Measurements from ENCODE around the gene DGKI.

DGKI gene

GRCh38 chr7:137860542-137860941 is 13.8 kb upstream of the DGKI start:
- H3K4me2 ChIP-seq (ENCODE audit: insufficient read depth, low read length, poor library complexity, severe bottlenecking): no peak overlapping the region
- H2AFZ ChIP-seq (ENCODE audit: low read length): no peak overlapping the region
- no peak overlapping the region for H3K23ac ChIP-seq (ENCODE audit: low read depth, low read length, poor library complexity)
- no CpG with 5 or more reads among the region's 2 CpGs for WGBS, 2 donors (ENCODE audit: extremely low coverage in 2 of 2, insufficient read length in 2 of 2, insufficient replicate concordance in 1 of 2)
- peaks cover 0 to 6% of the 10 kb centered on the region in 2 donors for H3K9me3 ChIP-seq (replicated peaks in 1 of 2; ENCODE audit: control insufficient read depth in 2 of 2, insufficient read depth in 1 of 2, low read depth in 1 of 2, low read length in 2 of 2)
- no peak for DNase-seq (ENCODE audit: low spot score)
- H3K27ac ChIP-seq (replicated peaks; ENCODE audit: low read length): no peak overlapping the region
- no peak overlapping the region for H2BK15ac ChIP-seq (ENCODE audit: low read length)
- H3K4me3 ChIP-seq (ENCODE audit: low read length in 2 of 2): no peak overlapping the region
- H3K27me3 ChIP-seq (ENCODE audit: control insufficient read depth in 3 of 3, insufficient read depth in 3 of 3, low read depth in 1 of 3, low read length in 3 of 3): no peaks in the 10 kb centered on the region
- H2BK120ac ChIP-seq (ENCODE audit: low read depth, low read length): no peak overlapping the region
- no peak overlapping the region for H2AK5ac ChIP-seq (ENCODE audit: low read depth, low read length)
- H3K9ac ChIP-seq (ENCODE audit: low read depth, low read length, poor library complexity): no peak overlapping the region
- H3K79me1 ChIP-seq (ENCODE audit: low read depth, low read length): no peaks in the 10 kb centered on the region
- H3K4ac ChIP-seq (ENCODE audit: low read length): no peak overlapping the region
- no peak overlapping the region for H3K18ac ChIP-seq (ENCODE audit: low read length)
- H3K36me3 ChIP-seq (replicated peaks in 1 of 2; ENCODE audit: control insufficient read depth in 2 of 2, insufficient read depth in 2 of 2, low read length in 2 of 2): peaks cover 0 to 4% of the 10 kb centered on the region in 2 donors
- no peak overlapping the region for H3K14ac ChIP-seq (ENCODE audit: low read length)
- H4K91ac ChIP-seq (ENCODE audit: low read depth, low read length, poor library complexity): no peak overlapping the region
- no peak overlapping the region for H2BK5ac ChIP-seq (ENCODE audit: low read length)
- H3K4me1 ChIP-seq (ENCODE audit: control insufficient read depth in 2 of 2, insufficient read depth in 1 of 2, low read depth in 1 of 2, low read length in 2 of 2): no peaks in the 10 kb centered on the region
- no peak overlapping the region for H2BK12ac ChIP-seq (ENCODE audit: low read length)
- H4K8ac ChIP-seq (ENCODE audit: low read depth, low read length): no peak overlapping the region

- DNase-seq (ENCODE audit: low spot score): no peak
- Histone ChIP-seq H2BK5ac (ENCODE audit: low read length) (no peak overlapping the region), H3K79me1 (ENCODE audit: low read depth, low read length) (no peaks in the 10 kb centered on the region), H3K23ac (ENCODE audit: low read depth, low read length, poor library complexity) (no peak overlapping the region), H2BK15ac (ENCODE audit: low read length) (no peak overlapping the region), H2AFZ (ENCODE audit: low read length) (no peak overlapping the region), H3K4me2 (ENCODE audit: insufficient read depth, low read length, poor library complexity, severe bottlenecking) (no peak overlapping the region), H2BK120ac (ENCODE audit: low read depth, low read length) (no peak overlapping the region), H3K27me3 (ENCODE audit: control insufficient read depth in 3 of 3, insufficient read depth in 3 of 3, low read depth in 1 of 3, low read length in 3 of 3) (peaks cover 0 to 7% (median 0%) of the 10 kb centered on the region in 3 experiments), H3K9me3 (replicated peaks in 1 of 2; ENCODE audit: control insufficient read depth in 2 of 2, insufficient read depth in 1 of 2, low read depth in 1 of 2, low read length in 2 of 2) (no peaks in the 10 kb centered on the region), H3K27ac (replicated peaks; ENCODE audit: low read length) (no peak overlapping the region), H2AK5ac (ENCODE audit: low read depth, low read length) (no peak overlapping the region), H4K8ac (ENCODE audit: low read depth, low read length) (no peak overlapping the region), H3K4me1 (ENCODE audit: control insufficient read depth in 2 of 2, insufficient read depth in 1 of 2, low read depth in 1 of 2, low read length in 2 of 2) (no peaks in the 10 kb centered on the region), H3K4me3 (ENCODE audit: low read length in 2 of 2) (no peak overlapping the region), H2BK12ac (ENCODE audit: low read length) (no peak overlapping the region), H3K18ac (ENCODE audit: low read length) (no peak overlapping the region), H4K91ac (ENCODE audit: low read depth, low read length, poor library complexity) (no peak overlapping the region), H3K9ac (ENCODE audit: low read depth, low read length, poor library complexity) (no peak overlapping the region), H3K14ac (ENCODE audit: low read length) (no peak overlapping the region), H3K36me3 (replicated peaks in 1 of 2; ENCODE audit: control insufficient read depth in 2 of 2, insufficient read depth in 2 of 2, low read length in 2 of 2) (no peaks in the 10 kb centered on the region), H3K4ac (ENCODE audit: low read length) (no peak overlapping the region)
- WGBS, 2 donors (ENCODE audit: extremely low coverage in 2 of 2, insufficient read length in 2 of 2, insufficient replicate concordance in 1 of 2): no CpG with 5 or more reads among the region's 1 CpG
Observed at GRCh38 chr7:137853053-137853452, 6.3 kb upstream of the DGKI start.

- Histone ChIP-seq H2BK5ac (ENCODE audit: low read length) (no peak overlapping the region), H3K9me3 (replicated peaks in 1 of 2; ENCODE audit: control insufficient read depth in 2 of 2, insufficient read depth in 1 of 2, low read depth in 1 of 2, low read length in 2 of 2) (no peaks in the 10 kb centered on the region), H2BK120ac (ENCODE audit: low read depth, low read length) (no peak overlapping the region), H3K27ac (replicated peaks; ENCODE audit: low read length) (no peak overlapping the region), H3K18ac (ENCODE audit: low read length) (no peak overlapping the region), H3K36me3 (replicated peaks in 1 of 2; ENCODE audit: control insufficient read depth in 2 of 2, insufficient read depth in 2 of 2, low read length in 2 of 2) (no peaks in the 10 kb centered on the region), H3K4ac (ENCODE audit: low read length) (no peak overlapping the region), H2AK5ac (ENCODE audit: low read depth, low read length) (no peak overlapping the region), H3K4me1 (ENCODE audit: control insufficient read depth in 2 of 2, insufficient read depth in 1 of 2, low read depth in 1 of 2, low read length in 2 of 2) (peaks cover 0 to 1% of the 10 kb centered on the region in 2 donors), H4K91ac (ENCODE audit: low read depth, low read length, poor library complexity) (no peak overlapping the region), H3K4me3 (ENCODE audit: low read length in 2 of 2) (no peak overlapping the region), H3K27me3 (ENCODE audit: control insufficient read depth in 3 of 3, insufficient read depth in 3 of 3, low read depth in 1 of 3, low read length in 3 of 3) (peaks cover 0 to 13% (median 2%) of the 10 kb centered on the region in 3 experiments), H3K79me1 (ENCODE audit: low read depth, low read length) (no peaks in the 10 kb centered on the region), H4K8ac (ENCODE audit: low read depth, low read length) (no peak overlapping the region), H2AFZ (ENCODE audit: low read length) (no peak overlapping the region), H3K9ac (ENCODE audit: low read depth, low read length, poor library complexity) (no peak overlapping the region), H2BK15ac (ENCODE audit: low read length) (no peak overlapping the region), H3K4me2 (ENCODE audit: insufficient read depth, low read length, poor library complexity, severe bottlenecking) (no peak overlapping the region), H3K14ac (ENCODE audit: low read length) (no peak overlapping the region), H3K23ac (ENCODE audit: low read depth, low read length, poor library complexity) (no peak overlapping the region), H2BK12ac (ENCODE audit: low read length) (no peak overlapping the region)
- DNase-seq (ENCODE audit: low spot score): no peak
Observed at GRCh38 chr7:137852108-137852507, 5.3 kb upstream of the DGKI start.

GRCh38 chr7:137850972-137851945 is 4.5 kb upstream of the DGKI start:
- Histone ChIP-seq H3K27me3 (ENCODE audit: control insufficient read depth in 3 of 3, insufficient read depth in 3 of 3, low read depth in 1 of 3, low read length in 3 of 3) (peaks cover 0 to 13% (median 3%) of the 10 kb centered on the region in 3 experiments), H2AFZ (ENCODE audit: low read length) (no peak overlapping the region), H3K4ac (ENCODE audit: low read length) (no peak overlapping the region), H4K8ac (ENCODE audit: low read depth, low read length) (no peak overlapping the region), H2BK5ac (ENCODE audit: low read length) (no peak overlapping the region), H3K27ac (replicated peaks; ENCODE audit: low read length) (no peak overlapping the region), H3K14ac (ENCODE audit: low read length) (no peak overlapping the region), H3K4me2 (ENCODE audit: insufficient read depth, low read length, poor library complexity, severe bottlenecking) (no peak overlapping the region), H3K36me3 (replicated peaks in 1 of 2; ENCODE audit: control insufficient read depth in 2 of 2, insufficient read depth in 2 of 2, low read length in 2 of 2) (no peaks in the 10 kb centered on the region), H2BK12ac (ENCODE audit: low read length) (no peak overlapping the region), H2BK15ac (ENCODE audit: low read length) (no peak overlapping the region), H3K4me3 (ENCODE audit: low read length in 2 of 2) (no peak overlapping the region), H3K18ac (ENCODE audit: low read length) (no peak overlapping the region), H3K23ac (ENCODE audit: low read depth, low read length, poor library complexity) (no peak overlapping the region), H3K9ac (ENCODE audit: low read depth, low read length, poor library complexity) (no peak overlapping the region), H3K79me1 (ENCODE audit: low read depth, low read length) (no peaks in the 10 kb centered on the region), H2BK120ac (ENCODE audit: low read depth, low read length) (no peak overlapping the region), H3K9me3 (replicated peaks in 1 of 2; ENCODE audit: control insufficient read depth in 2 of 2, insufficient read depth in 1 of 2, low read depth in 1 of 2, low read length in 2 of 2) (no peaks in the 10 kb centered on the region), H2AK5ac (ENCODE audit: low read depth, low read length) (no peak overlapping the region), H4K91ac (ENCODE audit: low read depth, low read length, poor library complexity) (no peak overlapping the region), H3K4me1 (ENCODE audit: control insufficient read depth in 2 of 2, insufficient read depth in 1 of 2, low read depth in 1 of 2, low read length in 2 of 2) (peaks cover 0 to 1% of the 10 kb centered on the region in 2 donors)
- no peak for DNase-seq (ENCODE audit: low spot score)
- no CpG with 5 or more reads among the region's 6 CpGs for WGBS, 2 donors (ENCODE audit: extremely low coverage in 2 of 2, insufficient read length in 2 of 2, insufficient replicate concordance in 1 of 2)

All from neuronal stem cell (in vitro differentiated cells).